GM23338 (cell line): ENCODE measurements around the gene TSHZ2. TPM values are rescaled to one million over a fixed set of nuclear protein-coding genes. Genes with fewer than 3 reads are reported as not detected.

Source experiments
- ATAC-seq: fragments of 200-7000 bp; cut with Tn5 transposase; 3 replicates; pipeline ENCODE4 v1.9.1; 2020
- DNase-seq: peaks from one replicate; pipeline ENCODE4 v3.0.0-alpha.2; 2015; ENCODE audit warnings: low spot score
- H2AFZ ChIP-seq: fragments of 200-600 bp; sonication (generic); 2 replicates; pipeline ENCODE4 v1.8.0; 2016; ENCODE audit warnings: antibody characterized with exemption, mild to moderate bottlenecking, moderate library complexity
- H3F3A ChIP-seq: fragments of 200-600 bp; sonication (generic); replicated peaks from 2 replicates; pipeline ENCODE4 v1.8.0; 2017; ENCODE audit warnings: antibody characterized with exemption, mixed run types, low read depth
- H3K27ac ChIP-seq: fragments of 200-600 bp; sonication (generic); 2 replicates; pipeline ENCODE4 v1.6.1; 2016; ENCODE audit warnings: low read depth
- H3K27me3 ChIP-seq: fragments of 200-600 bp; sonication (generic); 2 replicates; pipeline ENCODE4 v1.8.0; 2016; ENCODE audit warnings: mild to moderate bottlenecking, mixed run types, moderate library complexity; ENCODE audit not compliant: insufficient read depth
- H3K36me3 ChIP-seq: fragments of 200-600 bp; sonication (generic); 2 replicates; pipeline ENCODE4 v1.8.0; 2016; ENCODE audit warnings: mild to moderate bottlenecking; ENCODE audit not compliant: insufficient read depth
- H3K4me1 ChIP-seq: fragments of 200-600 bp; sonication (generic); 2 replicates; pipeline ENCODE4 v1.8.0; 2016; ENCODE audit warnings: mild to moderate bottlenecking, moderate library complexity; ENCODE audit not compliant: insufficient read depth
- H3K4me2 ChIP-seq: fragments of 200-600 bp; sonication (generic); 2 replicates; pipeline ENCODE4 v1.7.1; 2017; ENCODE audit warnings: mixed run types
- H3K4me3 ChIP-seq: fragments of 200-600 bp; sonication (generic); 2 replicates; pipeline ENCODE4 v1.6.1; 2016; ENCODE audit warnings: mixed run types
- H3K79me2 ChIP-seq: fragments of 200-600 bp; sonication (generic); replicated peaks from 2 replicates; pipeline ENCODE4 v1.8.0; 2017; ENCODE audit warnings: mild to moderate bottlenecking; ENCODE audit not compliant: insufficient read depth
- H3K9me2 ChIP-seq: fragments of 200-600 bp; sonication (generic); 2 replicates; pipeline ENCODE4 v1.8.0; 2017; ENCODE audit not compliant: insufficient read depth
- H4K20me1 ChIP-seq: fragments of 200-600 bp; sonication (generic); replicated peaks from 2 replicates; pipeline ENCODE4 v1.8.0; 2017; ENCODE audit warnings: mild to moderate bottlenecking; ENCODE audit not compliant: insufficient read depth
- H3K27ac Mint-ChIP-seq: 2 replicates; pipeline ENCODE4 v1.8.0; 2020; ENCODE audit warnings: inconsistent platforms, mild to moderate bottlenecking, moderate library complexity, mixed read lengths
- H3K27me3 Mint-ChIP-seq: 3 replicates; pipeline ENCODE4 v1.8.0; 2022; ENCODE audit warnings: low read depth, mild to moderate bottlenecking, moderate library complexity, mixed read lengths, inconsistent platforms; ENCODE audit not compliant: insufficient read depth, poor library complexity
- H3K36me3 Mint-ChIP-seq: 3 replicates; pipeline ENCODE4 v1.8.0; 2021; ENCODE audit warnings: low read depth, mild to moderate bottlenecking, inconsistent platforms, moderate library complexity, mixed read lengths
- H3K4me1 Mint-ChIP-seq: 3 replicates; pipeline ENCODE4 v1.8.0; 2020; ENCODE audit warnings: mild to moderate bottlenecking, inconsistent platforms, mixed read lengths
- H3K4me3 Mint-ChIP-seq: 3 replicates; pipeline ENCODE4 v1.8.0; 2021; ENCODE audit warnings: moderate library complexity, mild to moderate bottlenecking, inconsistent platforms, mixed read lengths
- H3K9me3 Mint-ChIP-seq: 3 replicates; pipeline ENCODE4 v1.8.0; 2020; ENCODE audit warnings: moderate library complexity, mild to moderate bottlenecking, inconsistent platforms, mixed read lengths
- CREB1 ChIP-seq: fragments of 250-450 bp; sonication (Bioruptor Pico); IDR thresholded peaks from 2 replicates; pipeline ENCODE4 v1.5.0; 2020; ENCODE audit warnings: low read depth, mild to moderate bottlenecking, moderate library complexity
- CTCF ChIP-seq, 2 experiments: fragments of 200-600 bp in 1 of 2; sonication (generic) in 1 of 2; conservative IDR thresholded peaks; 2 replicates each; pipeline versions ENCODE4 v1.5.1 to v1.6.1; 2016 to 2017; ENCODE audit warnings: antibody characterized with exemption in 2 of 2, low read depth in 2 of 2, mild to moderate bottlenecking in 2 of 2, moderate library complexity in 1 of 2
- EZH2phosphoT487 ChIP-seq: fragments of 200-600 bp; sonication (generic); IDR thresholded peaks from one replicate; pipeline ENCODE4 v1.8.1; 2018; ENCODE audit warnings: antibody characterized with exemption; ENCODE audit not compliant: unreplicated experiment
- JUNB ChIP-seq: IDR thresholded peaks from one replicate; pipeline ENCODE4 v1.6.1; 2016; ENCODE audit warnings: antibody characterized with exemption; ENCODE audit not compliant: unreplicated experiment
- NANOG ChIP-seq: IDR thresholded peaks from 2 replicates; pipeline ENCODE4 v1.6.1; 2016; ENCODE audit warnings: antibody characterized with exemption, borderline replicate concordance
- REST ChIP-seq: IDR thresholded peaks from one replicate; pipeline ENCODE4 v1.6.1; 2018; ENCODE audit warnings: antibody characterized with exemption; ENCODE audit not compliant: unreplicated experiment
- STAT1 ChIP-seq: IDR thresholded peaks from one replicate; pipeline ENCODE4 v1.6.1; 2016; ENCODE audit warnings: antibody characterized with exemption; ENCODE audit not compliant: unreplicated experiment
- ZNF462 ChIP-seq: fragments of 250-450 bp; sonication (Bioruptor Pico); IDR thresholded peaks from 2 replicates; pipeline ENCODE4 v1.5.0; 2020; ENCODE audit warnings: mild to moderate bottlenecking, moderate library complexity
- polyA plus RNA-seq: library from polyadenylated mRNA; unstranded; fragments of >200 nt; fragmentation: Nextera tagmentation; extraction: Ambion mirVana; gene quantifications from 2 replicates; pipeline ENCODE4 v1.2.1, GENCODE V29; 2016
- total RNA-seq: library from RNA; depleted of rRNA; stranded (reverse); fragments of >200 nt; shearing (Covaris generic); gene quantifications from 2 replicates; pipeline ENCODE4 v1.2.3, GENCODE V29; 2014

Gene TSHZ2
- total and polyA plus RNA-seq, 2 experiments from 2014 or later: 0.49 to 1.3 TPM

- no peak overlapping the region for H3K4me3 ChIP-seq
- no peak overlapping the region for H3K27ac ChIP-seq
- H4K20me1 ChIP-seq: no peaks in the 10 kb centered on the region
- Mint-ChIP-seq H3K27ac (no peak overlapping the region), H3K36me3 (peaks cover 4% of the 10 kb centered on the region; the same call in 1 of the 3 replicates), H3K9me3 (peaks cover 8% of the 10 kb centered on the region; the same call in 1 of the 3 replicates), H3K4me1 (peaks cover 23% of the 10 kb centered on the region), H3K27me3 (no peaks in the 10 kb centered on the region), H3K4me3 (no peak overlapping the region)
- peaks cover 16% of the 10 kb centered on the region for H3K4me1 ChIP-seq
- H3K27me3 ChIP-seq: no peaks in the 10 kb centered on the region
- H3F3A ChIP-seq: no peaks in the 10 kb centered on the region
- TF ChIP-seq ZNF462 (CRISPR knock-in tag) (no peak), NANOG (no peak), JUNB (no peak), REST (no peak), CREB1 (CRISPR knock-in tag) (no peak), EZH2phosphoT487 (no peak), CTCF (conservative IDR thresholded peaks at IDR 0.05; ENCODE audit: low read depth in 2 of 2) (no peak), STAT1 (no peak)
- no peak overlapping the region; the same call in 1 of the 2 replicates for H2AFZ ChIP-seq
- ATAC-seq (no peak), DNase-seq (no peak)
- H3K79me2 ChIP-seq: no peaks in the 10 kb centered on the region
- no peak overlapping the region for H3K4me2 ChIP-seq
- no peaks in the 10 kb centered on the region for H3K9me2 ChIP-seq
- H3K36me3 ChIP-seq: no peaks in the 10 kb centered on the region
Observed at GRCh38 chr20:53064935-53065334, 92.8 kb downstream of the TSHZ2 start.
